ENCODE measurements around the gene LTB4R.
A peak's percentile ranks its signal among the peaks of the same experiment; 100 is the strongest.
"Not testable (repeated sequence)": the region's sequence is repeated elsewhere in the genome, so short reads cannot be mapped to it uniquely, and the experiment has no call there.

The LTB4R gene

DNA sequence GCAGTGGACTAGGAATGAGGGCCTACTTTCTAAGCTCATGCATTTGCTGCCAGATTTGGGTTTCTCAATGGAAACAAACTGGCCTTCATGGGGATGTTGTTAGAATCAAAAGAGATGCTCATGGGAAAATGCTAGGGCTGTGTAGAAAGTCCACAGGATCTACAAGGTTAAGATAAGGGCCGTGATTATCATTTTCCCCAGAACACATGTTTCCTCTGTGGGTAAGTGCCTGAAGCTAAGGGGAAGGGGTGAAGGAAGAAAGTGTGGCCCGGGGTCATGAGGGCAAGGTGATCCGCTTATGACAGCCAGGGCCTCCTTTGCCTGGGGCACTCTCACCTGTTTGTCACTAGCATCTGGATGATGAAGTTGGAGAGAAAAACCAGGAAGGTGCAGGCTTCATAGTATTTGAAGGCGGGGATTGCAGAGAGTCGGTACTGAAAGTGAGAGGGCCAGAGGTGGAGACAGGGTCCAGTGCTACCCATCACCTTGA is 13.8 kb downstream of the LTB4R start:
- no peak for DNase-seq

DNA sequence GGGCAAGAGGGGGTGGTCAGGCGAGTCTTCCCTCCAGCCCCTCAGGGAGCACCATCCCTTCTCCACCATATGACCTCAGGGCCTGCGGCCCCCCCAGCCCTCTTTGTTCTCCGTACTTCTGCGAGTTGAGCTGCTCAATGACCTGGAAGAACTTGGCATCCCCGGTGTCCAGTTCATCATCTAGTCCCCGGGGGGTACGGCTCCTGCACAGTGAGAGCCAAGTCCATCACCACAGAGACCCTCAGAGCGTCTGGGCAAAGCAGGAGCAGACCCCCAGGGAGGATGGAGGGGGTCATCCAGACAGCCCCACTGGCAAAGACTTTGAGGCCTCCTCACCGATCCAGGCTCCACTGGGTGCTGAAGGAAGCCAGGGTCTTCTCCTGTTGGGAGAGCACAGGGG is 14.7 kb downstream of the LTB4R start:
- DNase-seq, result no peak

- no peak for DNase-seq
Measured at GRCh38 chr14:24327303-24327702, 16.0 kb downstream of the LTB4R start.

DNA sequence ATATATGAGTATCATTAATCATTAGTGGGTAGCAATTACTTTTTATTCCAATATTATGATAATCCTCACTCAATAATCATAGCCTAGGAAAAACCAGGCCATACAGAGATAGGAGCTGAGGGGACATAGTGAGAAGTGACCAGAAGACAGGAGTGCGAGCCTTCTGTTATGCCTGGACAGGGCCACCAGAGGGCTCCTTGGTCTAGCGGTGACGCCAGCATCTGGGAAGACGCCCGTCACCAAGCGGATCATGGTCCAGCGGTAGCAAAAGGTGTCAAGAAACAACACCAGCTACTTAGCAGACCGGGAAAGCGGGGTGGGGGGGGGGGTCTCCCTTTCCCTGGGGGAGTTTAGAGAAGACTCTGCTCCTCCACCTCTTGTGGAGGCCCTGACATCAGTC is 16.6 kb downstream of the LTB4R start:
- DNase-seq, result not testable (repeated sequence)

- no peak for DNase-seq
Measured at GRCh38 chr14:24329073-24329663, 17.9 kb downstream of the LTB4R start.

DNA sequence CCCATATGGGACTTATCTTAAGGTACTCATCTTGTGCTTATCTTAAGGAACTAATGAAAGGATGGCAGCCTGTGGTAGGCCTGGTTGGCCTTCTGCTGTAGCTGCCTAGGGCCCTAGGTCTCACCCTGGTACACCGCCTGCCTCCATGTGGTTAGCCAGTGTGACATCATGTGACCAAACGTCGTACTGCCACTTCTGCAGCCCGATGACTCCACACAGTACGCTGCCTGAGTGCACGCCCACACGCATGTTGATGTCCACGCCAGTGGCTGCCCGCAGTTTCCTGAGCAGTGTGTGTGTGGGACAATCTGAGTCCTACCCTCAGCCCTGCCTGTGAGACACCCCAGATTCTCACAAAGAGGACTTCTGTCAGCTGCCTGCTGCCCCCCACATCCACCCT is 18.4 kb downstream of the LTB4R start:
- DNase-seq, result no peak

- DNase-seq, result no peak
Measured at GRCh38 chr14:24330973-24331674, 19.8 kb downstream of the LTB4R start.

- DNase-seq, result no peak
Measured at GRCh38 chr14:24331731-24332267, 20.5 kb downstream of the LTB4R start.

GRCh38 chr14:24332268-24332993 is 21.1 kb downstream of the LTB4R start:
- peak; percentile 69 for DNase-seq

DNA sequence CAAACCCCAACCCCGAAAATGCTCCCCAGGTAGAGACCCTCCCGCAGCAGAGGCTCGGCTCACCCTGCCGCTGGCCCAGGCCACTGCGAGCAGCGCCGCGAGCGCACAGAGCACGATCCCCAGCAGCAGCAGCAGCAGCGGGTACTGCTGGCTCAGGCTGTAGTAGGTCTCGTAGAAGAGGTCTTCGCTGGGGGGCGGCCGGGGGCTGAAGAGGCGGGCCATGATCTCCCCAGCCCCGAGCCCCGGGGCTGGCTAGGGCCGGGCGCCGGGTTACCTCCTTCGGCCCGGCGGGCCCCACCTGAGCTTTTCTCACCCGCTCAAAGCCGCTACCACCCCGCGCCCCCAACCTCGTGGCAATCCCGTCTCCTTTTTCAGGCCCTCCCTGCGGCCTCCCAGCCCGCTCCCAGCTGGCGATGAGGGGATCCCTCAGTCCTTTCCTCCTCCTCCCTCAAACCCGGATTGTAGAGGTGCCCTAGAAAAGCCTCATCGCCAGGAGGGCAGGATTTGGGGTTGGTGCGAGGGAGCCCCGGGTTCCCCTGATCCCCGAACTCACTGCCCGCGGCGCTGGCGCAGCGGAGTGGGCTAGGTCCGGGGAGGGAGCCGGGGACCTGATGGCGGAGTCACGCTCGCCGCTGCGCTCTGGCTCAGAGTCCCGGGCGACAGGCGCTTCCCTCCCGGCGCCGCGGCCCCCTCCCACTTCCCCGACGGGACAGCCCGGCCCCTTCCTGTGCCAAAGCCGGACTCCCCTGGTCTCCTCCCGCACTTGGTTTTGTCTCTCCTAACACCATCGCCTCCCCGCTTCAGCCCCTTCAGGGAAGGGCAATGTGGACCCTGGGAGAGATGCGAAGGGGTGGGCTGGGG is 23.4 kb downstream of the LTB4R start, which contains the start of gene ADCY4:
Gene ADCY4 (minus strand): TSS at position 641 of the 861 bp plus-strand sequence. CDS start 419 bp downstream, at position 222.
- no peak for DNase-seq

DNA sequence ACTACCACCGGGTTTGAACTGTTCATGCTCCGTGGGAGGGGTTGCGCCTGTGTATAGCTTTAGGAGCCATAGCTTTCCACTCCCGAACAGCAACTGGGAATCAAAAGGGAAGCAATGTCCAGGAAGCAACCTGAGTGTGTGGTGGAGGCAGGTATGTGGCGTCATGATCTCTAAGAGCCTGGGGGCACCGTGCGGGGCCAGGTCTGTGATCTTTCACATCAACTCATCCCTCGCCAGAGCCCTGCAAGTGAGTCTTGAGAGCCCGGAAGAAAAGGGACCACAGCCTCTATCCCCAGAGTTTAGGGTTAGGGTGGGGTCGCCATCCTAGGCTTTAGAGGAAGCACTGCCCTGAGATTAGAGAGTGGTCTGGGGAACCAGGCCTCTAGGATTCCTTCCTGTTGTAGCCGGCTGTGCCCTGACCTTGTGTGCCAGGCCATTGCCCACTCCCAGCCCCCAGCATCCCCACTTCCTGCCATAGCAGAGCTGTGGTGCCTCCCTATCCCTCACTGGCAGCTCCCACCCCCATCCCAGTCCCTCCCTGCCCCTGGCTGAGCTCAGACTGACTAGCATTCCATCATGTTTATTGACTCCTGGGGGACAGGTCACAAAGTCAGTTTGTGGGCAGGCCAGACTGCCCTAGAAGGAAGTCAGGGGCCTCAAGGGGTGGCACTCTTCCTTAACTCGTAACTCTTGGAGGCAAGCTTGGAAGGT is 24.3 kb downstream of the LTB4R start:
- DNase-seq, result no peak

- DNase-seq, result no peak
Measured at GRCh38 chr14:24337144-24337823, 26.0 kb downstream of the LTB4R start.

GRCh38 chr14:24337824-24338175 is 26.5 kb downstream of the LTB4R start:
- no peak for DNase-seq

- DNase-seq, result no peak
Measured at GRCh38 chr14:24338843-24339242, 27.5 kb downstream of the LTB4R start.

- peak; percentile 41 for DNase-seq
Measured at GRCh38 chr14:24339284-24340151, 28.2 kb downstream of the LTB4R start, which contains the start of gene RIPK3. TSS of gene RIPK3 (minus strand) at chr14:24339991. CDS start at chr14:24339826, 165 bp downstream.

GRCh38 chr14:24340606-24341005 is 29.3 kb downstream of the LTB4R start:
- DNase-seq, result no peak

- DNase-seq, result no peak
Measured at GRCh38 chr14:24342889-24343288, 31.6 kb downstream of the LTB4R start.

DNA sequence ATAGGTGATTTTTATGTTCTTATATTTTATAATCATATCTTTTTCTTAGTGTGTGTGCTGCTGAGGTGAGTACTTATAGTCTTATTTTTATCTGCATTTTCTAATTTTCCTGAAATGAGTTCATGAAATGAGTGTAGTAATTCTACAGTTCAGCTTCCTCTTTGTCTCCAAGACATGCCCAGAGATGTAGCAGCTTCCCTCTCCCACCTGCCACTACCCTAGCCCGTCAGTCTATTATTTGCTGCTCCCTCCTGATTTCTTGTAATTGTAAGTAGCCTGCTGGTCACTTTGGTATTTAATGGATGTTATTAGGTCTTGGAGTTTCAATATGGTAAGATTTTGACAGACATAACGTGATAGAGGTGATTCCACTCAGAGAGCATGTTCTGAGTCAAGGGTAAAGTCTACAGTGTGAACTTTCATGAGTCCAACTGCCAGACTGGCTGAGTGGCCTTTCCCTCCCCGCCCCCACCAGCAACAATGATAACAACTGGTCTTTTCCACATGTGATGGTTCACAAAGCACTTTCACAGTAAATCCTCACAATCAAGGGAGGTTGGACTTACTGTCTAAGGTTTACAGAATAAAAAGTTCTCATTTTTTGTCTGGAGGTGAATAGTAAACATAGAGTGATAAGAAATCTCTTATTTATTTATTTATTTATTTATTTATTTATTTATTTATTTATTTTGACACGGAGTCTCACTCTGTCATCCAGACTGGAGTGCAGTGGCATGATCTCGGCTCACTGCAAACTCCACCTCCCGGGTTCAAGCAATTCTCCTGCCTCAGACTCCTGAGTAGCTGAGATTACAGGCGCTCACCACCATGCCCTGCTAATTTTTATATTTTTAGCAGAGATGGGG is 32.7 kb downstream of the LTB4R start:
- DNase-seq, result no peak

DNA sequence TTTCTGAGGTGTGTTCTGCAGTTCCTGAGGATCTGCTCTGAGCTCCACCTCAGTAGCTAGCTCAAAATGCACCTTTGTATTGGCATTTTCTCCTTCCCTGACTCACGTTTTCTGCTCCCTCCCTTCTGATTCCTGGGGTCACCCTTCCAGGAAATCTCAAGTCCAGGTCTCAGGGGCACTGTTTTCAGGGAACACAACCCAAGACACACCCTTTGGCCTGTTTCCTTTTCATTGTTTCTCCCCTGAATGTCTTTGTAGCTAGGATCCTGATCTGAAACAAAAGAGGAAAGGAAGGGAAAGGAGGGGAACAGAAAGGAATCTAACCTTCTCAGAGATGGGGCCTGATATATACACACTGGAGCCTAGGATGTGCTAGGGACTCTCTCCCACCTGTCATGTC is 35.8 kb downstream of the LTB4R start:
- no peak for DNase-seq
